ENCODE measurements around the gene KDM8. TPM values are rescaled to one million over a fixed set of nuclear protein-coding genes. Genes with fewer than 3 reads are reported as not detected.
"Not testable (repeated sequence)": the region's sequence is repeated elsewhere in the genome, so short reads cannot be mapped to it uniquely, and the experiment has no call there.

KDM8 gene
- total RNA-seq, 1 donor from 2014 or later, result 8.3 TPM

DNA sequence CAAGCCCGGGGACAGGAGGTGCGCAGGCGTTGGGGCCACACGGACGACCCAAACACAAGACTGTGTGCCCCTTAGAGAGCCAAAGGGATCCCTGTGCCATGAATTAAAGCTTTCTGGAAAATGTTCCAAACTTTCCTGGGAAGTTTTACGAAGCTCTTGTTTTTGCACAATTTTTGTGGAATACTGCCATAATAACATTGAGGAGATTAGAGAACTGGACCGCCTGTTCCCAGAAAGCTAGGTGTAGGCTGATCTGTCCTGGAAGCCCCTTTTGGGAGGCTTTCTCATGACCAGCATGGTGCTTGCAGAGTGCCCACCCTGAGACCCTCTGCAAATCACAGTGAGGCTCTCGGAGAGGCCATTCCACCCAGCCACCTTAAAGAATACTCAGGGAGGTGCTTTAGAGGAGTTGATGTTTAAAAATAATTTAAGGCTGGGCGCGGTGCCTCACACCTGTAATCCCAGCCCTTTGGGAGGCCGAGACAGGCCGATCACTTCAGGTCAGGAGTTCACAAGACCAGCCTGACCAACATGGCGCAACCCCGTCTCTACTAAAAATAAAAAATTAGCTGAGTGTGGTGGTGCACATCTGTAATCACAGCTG, 1.1 kb downstream of the KDM8 start:
- Mint-ChIP-seq H3K4me1 (ENCODE audit: unreplicated experiment) (peaks cover 25% of the 10 kb centered on the region), H3K36me3 (ENCODE audit: unreplicated experiment) (no peaks in the 10 kb centered on the region), H3K4me3 (ENCODE audit: unreplicated experiment) (peak overlapping the region; percentile 98), H3K27ac (ENCODE audit: unreplicated experiment) (peak overlapping the region; percentile 100), H3K9me3 (ENCODE audit: unreplicated experiment) (no peaks in the 10 kb centered on the region), H3K27me3 (ENCODE audit: unreplicated experiment) (no peaks in the 10 kb centered on the region)
- no peak for DNase-seq (ENCODE audit: extremely low spot score, unreplicated experiment)
- no peak for TF ChIP-seq CTCF (IDR thresholded peaks at IDR 0.05)

- Mint-ChIP-seq H3K9me3 (ENCODE audit: unreplicated experiment) (no peaks in the 10 kb centered on the region), H3K4me1 (ENCODE audit: unreplicated experiment) (peaks cover 15% of the 10 kb centered on the region), H3K27me3 (ENCODE audit: unreplicated experiment) (no peaks in the 10 kb centered on the region), H3K27ac (ENCODE audit: unreplicated experiment) (no peak overlapping the region), H3K36me3 (ENCODE audit: unreplicated experiment) (no peaks in the 10 kb centered on the region), H3K4me3 (ENCODE audit: unreplicated experiment) (no peak overlapping the region)
- TF ChIP-seq CTCF (IDR thresholded peaks at IDR 0.05), result no peak
- no peak for DNase-seq (ENCODE audit: extremely low spot score, unreplicated experiment)
These were observed 2.2 kb downstream of the KDM8 start for GRCh38 chr16:27205423-27206065.

DNA sequence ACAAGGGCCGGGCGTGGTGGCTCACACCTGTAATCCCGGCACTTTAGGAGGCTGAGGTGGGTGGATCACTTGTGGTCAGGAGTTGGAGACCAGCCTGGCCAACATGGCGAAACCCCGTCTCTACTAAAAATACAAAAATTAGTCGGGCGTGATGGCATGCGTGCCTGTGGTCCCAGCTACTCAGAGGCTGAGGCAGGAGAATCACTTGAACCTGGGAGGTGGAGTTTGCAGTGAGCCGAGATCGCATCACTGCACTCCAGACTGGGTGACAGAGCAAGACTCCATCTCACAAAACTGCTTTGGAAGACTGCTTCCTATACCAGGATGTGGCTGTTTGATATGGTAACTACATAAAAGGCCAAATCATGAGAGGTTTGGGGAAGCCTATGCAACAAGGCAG, 3.8 kb downstream of the KDM8 start:
- H3K27me3 Mint-ChIP-seq (ENCODE audit: unreplicated experiment); H3K36me3 Mint-ChIP-seq (ENCODE audit: unreplicated experiment); H3K27ac Mint-ChIP-seq (ENCODE audit: unreplicated experiment); H3K9me3 Mint-ChIP-seq (ENCODE audit: unreplicated experiment); H3K4me3 Mint-ChIP-seq (ENCODE audit: unreplicated experiment); DNase-seq (ENCODE audit: extremely low spot score, unreplicated experiment): not testable (repeated sequence)
- peaks cover 13% of the 10 kb centered on the region for H3K4me1 Mint-ChIP-seq (ENCODE audit: unreplicated experiment)

- no peak for DNase-seq (ENCODE audit: extremely low spot score, unreplicated experiment)
- Mint-ChIP-seq H3K27ac (ENCODE audit: unreplicated experiment) (no peak overlapping the region), H3K27me3 (ENCODE audit: unreplicated experiment) (no peaks in the 10 kb centered on the region), H3K9me3 (ENCODE audit: unreplicated experiment) (no peaks in the 10 kb centered on the region), H3K4me1 (ENCODE audit: unreplicated experiment) (peaks cover 9% of the 10 kb centered on the region), H3K36me3 (ENCODE audit: unreplicated experiment) (peaks cover 4% of the 10 kb centered on the region), H3K4me3 (ENCODE audit: unreplicated experiment) (no peak overlapping the region)
- TF ChIP-seq CTCF (IDR thresholded peaks at IDR 0.05), result no peak
These were observed 4.9 kb downstream of the KDM8 start for GRCh38 chr16:27208081-27208680.

DNA sequence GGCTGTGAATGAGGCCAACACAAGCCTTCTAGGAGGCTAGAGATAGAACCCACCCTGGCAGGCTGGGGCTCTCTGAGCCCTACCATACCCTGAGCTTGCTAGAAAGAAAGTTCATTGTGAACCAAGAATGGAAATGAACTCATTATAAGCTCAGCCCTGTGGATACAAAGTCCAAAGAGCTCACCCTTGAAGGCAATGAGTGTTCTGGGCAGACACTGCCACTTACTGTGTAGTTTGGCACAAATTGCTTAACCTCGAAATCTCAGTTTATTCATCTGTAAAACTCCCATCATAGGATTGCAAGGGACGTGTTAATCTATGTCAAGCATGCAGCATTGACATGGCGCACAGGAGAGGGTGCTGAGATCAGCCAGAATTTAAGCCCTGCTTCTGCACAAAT, 5.5 kb downstream of the KDM8 start:
- H3K27ac Mint-ChIP-seq (ENCODE audit: unreplicated experiment), result no peak overlapping the region
- H3K27me3 Mint-ChIP-seq (ENCODE audit: unreplicated experiment), result no peaks in the 10 kb centered on the region
- H3K4me3 Mint-ChIP-seq (ENCODE audit: unreplicated experiment), result no peak overlapping the region
- H3K9me3 Mint-ChIP-seq (ENCODE audit: unreplicated experiment), result no peaks in the 10 kb centered on the region
- TF ChIP-seq CTCF (IDR thresholded peaks at IDR 0.05), result no peak
- H3K36me3 Mint-ChIP-seq (ENCODE audit: unreplicated experiment), result peaks cover 4% of the 10 kb centered on the region
- peaks cover 7% of the 10 kb centered on the region for H3K4me1 Mint-ChIP-seq (ENCODE audit: unreplicated experiment)
- no peak for DNase-seq (ENCODE audit: extremely low spot score, unreplicated experiment)

All from osteocyte (in vitro differentiated cells).